ENCODE results near the gene YPEL3.
A peak's percentile ranks its signal among the peaks of the same experiment; 100 is the strongest.
"Not testable (repeated sequence)": the region's sequence is repeated elsewhere in the genome, so short reads cannot be mapped to it uniquely, and the experiment has no call there.

The YPEL3 gene

GRCh38 chr16:30096105-30096861 is at the start of gene YPEL3:
Gene YPEL3 (minus strand): TSS chr16:30096213. CDS start chr16:30095482, 731 bp downstream.
- peak; percentile 92 for DNase-seq

DNA sequence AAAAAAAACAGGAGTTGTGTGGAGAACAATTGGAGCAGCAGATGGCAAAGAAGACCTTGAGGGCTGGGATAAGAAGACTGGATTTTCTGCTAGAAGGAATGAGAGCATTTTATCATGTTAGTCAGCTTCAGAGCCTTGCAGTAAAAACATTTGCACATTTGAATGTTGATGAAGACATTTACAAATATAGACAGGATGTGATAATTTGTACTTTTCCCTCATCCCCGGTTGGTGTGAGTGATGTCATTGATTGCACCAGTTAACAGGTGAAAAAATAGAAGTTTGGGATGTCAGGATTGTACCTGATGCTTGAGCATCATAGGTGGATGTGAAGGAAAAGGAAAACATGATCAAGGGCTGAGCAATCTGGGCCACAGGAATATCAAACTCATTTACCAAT is 49.6 kb upstream of the YPEL3 start:
- DNase-seq, result no peak

DNA sequence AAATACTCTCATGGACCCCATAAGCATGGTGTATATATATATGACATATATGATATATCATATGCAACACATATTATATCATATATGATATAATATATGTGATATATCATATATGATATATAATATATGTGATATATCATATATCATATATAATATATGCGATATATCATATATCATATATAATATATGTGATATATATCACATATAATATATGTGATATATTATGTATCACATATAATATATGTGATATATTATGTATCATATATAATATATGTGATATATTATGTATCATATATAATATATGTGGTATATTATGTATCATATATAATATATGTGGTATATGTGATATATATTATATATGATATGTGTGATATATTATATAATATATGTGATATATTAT is 48.9 kb upstream of the YPEL3 start:
- DNase-seq, result no peak

DNA sequence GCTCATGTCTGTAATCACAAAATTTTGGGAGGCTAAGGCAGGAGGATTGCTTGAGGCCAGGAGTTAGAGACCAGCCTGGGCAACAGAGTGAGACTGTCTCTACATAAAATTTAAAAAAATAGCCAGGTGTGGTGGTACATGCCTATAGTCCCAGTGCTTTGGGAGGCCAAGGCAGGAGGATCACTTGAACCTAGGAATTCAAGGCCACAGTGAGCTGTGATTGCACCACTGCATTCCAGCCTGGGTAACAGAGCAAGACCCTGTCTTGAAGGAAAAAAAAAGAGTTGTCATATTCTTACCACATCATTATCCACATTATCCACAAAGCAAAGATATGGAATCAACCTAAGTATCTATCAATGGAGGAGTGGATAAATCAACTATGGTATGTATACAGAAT is 48.0 kb upstream of the YPEL3 start:
- DNase-seq, result no peak

- DNase-seq, result no peak
Measured at GRCh38 chr16:30143347-30143702, 47.3 kb upstream of the YPEL3 start.

DNA sequence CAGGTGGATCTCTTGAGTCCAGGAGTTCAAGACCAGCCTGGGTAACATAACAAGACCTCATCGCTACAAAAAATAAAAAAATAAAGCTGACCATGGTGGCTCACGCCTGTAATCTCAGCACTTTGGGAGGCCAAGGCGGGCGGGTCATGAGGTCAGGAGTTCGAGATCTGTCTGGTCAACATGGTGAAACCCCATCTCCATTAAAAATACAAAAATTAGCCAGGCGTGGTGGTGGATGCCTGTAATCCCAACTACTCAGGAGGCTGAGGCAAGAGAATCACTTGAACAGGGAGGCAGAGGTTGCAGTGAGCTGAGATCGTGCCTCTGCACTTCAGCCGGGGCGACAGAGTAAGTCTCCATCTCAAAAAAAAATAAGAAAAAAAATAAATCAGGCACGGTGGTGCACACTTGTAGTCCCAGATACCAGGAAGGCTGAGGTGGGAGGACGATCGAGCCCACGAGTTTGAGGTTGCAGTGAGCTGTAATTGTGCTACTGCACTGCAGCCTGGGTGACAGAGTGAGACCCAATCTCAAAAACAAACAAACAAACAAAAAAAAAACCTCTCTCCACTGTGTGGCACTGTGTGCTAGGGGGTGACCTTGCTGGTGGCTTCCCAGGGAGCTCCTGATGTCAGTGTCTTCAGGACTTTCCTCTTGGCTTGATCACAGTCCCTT is 46.8 kb upstream of the YPEL3 start:
- DNase-seq, result peak; percentile 58

GRCh38 chr16:30141750-30142149 is 45.7 kb upstream of the YPEL3 start:
- DNase-seq, result no peak

- no peak for DNase-seq
Measured at GRCh38 chr16:30139583-30140481, 43.8 kb upstream of the YPEL3 start.

GRCh38 chr16:30137897-30138296 is 41.9 kb upstream of the YPEL3 start:
- no peak for DNase-seq

DNA sequence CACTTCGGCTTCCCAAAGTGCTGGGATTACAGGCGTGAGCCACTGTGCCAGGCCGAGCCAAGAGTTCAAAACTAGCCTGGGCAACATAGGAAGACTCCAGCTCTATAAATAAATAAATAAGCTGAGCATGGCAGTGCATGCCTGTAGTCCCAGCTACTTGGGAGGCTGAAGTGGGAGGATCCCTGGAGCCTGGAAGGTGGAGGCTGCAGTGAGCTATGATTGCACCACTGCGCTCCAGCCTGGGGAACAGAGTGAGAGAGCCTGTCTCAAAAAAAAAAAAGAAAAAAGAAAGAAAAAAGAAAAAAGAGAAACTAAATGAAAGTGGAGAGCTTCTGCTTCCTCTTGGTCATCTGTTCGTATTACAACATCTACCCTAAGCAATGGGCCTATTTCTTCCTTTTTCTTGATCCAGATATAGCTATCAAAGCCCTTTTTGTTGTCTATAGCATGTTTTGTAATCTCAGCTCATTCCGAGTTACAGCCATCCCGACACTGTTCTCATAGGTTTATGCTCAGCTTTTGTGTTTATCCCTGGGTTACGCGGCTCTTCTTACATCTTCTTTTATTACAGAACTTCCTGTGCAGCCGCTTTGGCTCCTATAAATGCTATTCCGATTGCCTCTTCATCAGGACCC is 41.1 kb upstream of the YPEL3 start:
- DNase-seq, result peak; percentile 46

GRCh38 chr16:30132591-30132990 is 36.6 kb upstream of the YPEL3 start:
- no peak for DNase-seq

DNA sequence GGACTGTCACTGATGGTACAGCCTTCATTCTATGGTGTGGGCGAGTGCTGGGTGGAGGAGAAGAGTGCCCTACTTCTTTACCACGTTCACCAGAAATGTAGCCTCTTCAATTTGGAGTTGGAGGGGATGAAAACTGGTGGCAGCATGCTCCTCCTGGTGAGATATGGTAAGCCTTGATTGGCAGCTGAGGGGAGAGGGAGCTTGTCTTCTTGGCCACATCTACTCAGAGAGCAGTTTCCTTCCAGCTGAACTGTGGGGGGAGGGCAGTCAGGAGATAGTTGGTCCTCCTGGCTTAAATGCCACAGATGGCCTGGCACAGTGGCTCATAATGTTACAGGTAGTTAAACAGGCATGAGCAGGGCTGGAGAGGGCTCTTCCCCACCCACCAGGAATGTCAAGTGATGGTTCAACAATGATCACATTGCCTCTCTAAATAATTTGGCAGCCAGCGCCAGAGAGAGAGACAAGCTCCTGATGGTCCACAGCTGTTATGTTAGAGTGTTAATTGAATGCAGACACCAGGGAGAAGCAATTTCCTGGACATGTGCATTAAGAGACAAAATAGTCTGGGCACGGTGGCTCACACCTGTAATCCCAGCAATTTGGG is 36.0 kb upstream of the YPEL3 start:
- no peak for DNase-seq

GRCh38 chr16:30127993-30128392 is 32.0 kb upstream of the YPEL3 start:
- no peak for DNase-seq

DNA sequence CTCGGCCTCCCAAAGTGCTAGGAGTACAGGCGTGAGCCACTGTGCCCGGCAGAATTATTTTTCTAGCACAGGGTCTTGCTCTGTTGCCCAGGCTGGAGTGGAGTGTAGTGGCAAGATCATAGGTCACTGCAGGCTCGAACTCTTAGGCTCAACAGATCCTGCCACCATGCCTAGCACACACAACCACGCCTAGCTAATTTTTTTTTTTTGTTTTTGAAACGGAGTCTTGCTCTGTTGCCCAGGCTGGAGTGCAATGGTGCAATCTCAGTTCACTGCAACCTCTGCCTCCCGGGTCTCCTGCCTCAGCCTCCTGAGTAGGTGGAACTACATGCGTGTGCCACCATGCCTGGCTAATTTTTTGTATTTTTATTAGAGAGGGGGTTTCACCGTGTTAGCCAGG is 29.7 kb upstream of the YPEL3 start:
- DNase-seq, result not testable (repeated sequence)

DNA sequence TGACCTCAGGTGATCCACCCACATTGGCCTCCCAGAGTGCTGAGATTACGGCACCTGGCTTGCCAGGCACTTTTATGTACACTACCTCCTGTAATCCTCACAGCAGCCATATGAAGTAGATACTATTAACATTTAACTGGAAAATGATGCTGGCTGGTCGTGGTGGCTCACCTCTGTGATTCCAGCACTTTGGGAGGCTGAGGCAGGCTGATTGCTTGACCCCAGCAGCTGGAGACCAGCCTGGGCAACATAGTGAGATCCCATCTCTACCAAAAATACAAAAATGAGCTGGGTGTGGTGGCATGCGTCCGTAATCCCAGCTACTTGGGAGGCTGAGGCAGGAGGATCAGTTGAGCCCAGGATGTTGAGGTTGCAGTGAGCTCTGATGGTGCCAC is 29.0 kb upstream of the YPEL3 start:
- DNase-seq, result no peak

DNA sequence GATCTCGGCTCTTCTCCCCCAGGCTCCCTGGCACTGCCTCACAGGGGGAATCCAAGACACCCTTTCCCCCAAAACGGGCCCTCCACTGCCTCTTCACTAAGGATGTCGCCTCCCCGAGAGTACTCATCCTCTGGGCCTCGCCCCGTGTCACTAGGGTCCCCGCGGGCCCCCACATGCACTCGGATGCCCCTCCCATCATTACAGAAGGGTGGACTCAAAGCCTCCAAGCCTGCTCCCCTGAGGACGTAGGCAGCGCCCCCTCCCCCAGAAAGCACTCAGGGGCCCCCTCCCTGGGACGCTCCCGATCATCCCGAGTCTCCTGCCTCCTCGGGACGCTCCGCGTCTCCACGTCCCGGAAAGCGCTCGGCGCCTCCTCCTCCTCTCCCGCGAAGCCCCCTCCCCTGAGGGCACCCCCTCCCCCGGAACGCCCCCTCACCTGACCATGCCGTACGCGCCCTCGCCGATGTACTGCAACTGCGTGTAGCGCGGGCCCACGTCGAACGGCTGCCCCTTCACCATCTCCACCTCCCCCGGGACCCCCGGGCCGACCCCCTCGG is 26.7 kb upstream of the YPEL3 start:
- peak; percentile 31 for DNase-seq

- no peak for DNase-seq
Measured at GRCh38 chr16:30121741-30122571, 25.9 kb upstream of the YPEL3 start.

DNA sequence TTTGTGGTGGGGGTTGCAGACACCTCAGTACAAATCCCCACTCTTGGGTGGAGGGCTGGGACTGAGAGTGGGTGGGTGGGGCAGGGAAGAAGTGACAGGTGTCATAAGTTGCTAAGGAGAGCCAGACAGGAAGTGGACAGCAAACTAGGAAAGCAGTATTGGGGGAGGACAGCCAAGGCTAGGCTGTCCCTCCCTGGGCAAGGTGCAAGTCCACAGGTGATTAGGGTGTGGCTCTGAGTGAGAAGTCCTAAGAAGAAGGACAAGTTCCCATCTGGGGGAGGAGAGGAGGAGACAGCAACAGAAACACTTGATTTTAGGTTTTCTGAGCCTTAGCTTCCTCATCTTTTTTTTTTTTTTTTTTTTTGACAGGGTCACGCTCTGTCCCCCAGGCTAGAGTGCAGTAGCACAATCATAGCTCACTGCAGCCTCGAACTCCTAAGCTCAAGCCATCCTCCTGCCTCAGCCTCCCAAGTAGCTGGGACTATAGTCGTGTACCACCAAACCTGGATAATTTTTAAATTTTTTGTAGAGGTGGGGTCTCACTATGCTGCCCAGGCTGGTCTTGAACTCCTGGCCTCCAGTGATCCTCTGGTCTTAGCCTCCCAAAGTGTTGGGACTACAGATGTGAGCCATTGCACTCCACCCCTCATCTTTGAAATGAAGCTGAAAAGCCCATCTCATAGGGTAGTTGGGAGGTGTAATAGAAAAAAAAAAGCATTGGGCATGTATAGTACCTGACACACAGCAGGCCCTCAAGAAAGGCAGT is 24.5 kb upstream of the YPEL3 start:
- DNase-seq, result no peak

- no peak for DNase-seq
Measured at GRCh38 chr16:30119428-30119827, 23.4 kb upstream of the YPEL3 start.

- DNase-seq, result no peak
Measured at GRCh38 chr16:30117768-30118167, 21.8 kb upstream of the YPEL3 start.
